HG03025 (cell line): ENCODE measurements around the gene TACR2.

Experiments
- ATAC-seq: cut with Tn5 transposase; IDR thresholded peaks from one replicate; pipeline ENCODE4 v1.9.1; 2021; ENCODE audit warnings: mild to moderate bottlenecking, moderate library complexity; ENCODE audit not compliant: unreplicated experiment, low FRiP score

Gene TACR2

GRCh38 chr10:69405221-69405620 lies 11.5 kb downstream of the TACR2 start:
- no peak for ATAC-seq

GRCh38 chr10:69404786-69405185 lies 11.9 kb downstream of the TACR2 start:
- ATAC-seq: no peak

GRCh38 chr10:69403519-69403918 lies 13.2 kb downstream of the TACR2 start:
- ATAC-seq: no peak

GRCh38 chr10:69403066-69403465 lies 13.7 kb downstream of the TACR2 start:
- no peak for ATAC-seq

- ATAC-seq: no peak
Observed at GRCh38 chr10:69402386-69402785, 14.3 kb downstream of the TACR2 start.

GRCh38 chr10:69401416-69401815 lies 15.3 kb downstream of the TACR2 start:
- ATAC-seq: no peak

GRCh38 chr10:69400936-69401335 lies 15.8 kb downstream of the TACR2 start:
- no peak for ATAC-seq

GRCh38 chr10:69398466-69398865 lies 18.3 kb downstream of the TACR2 start:
- no peak for ATAC-seq

GRCh38 chr10:69397972-69398371 lies 18.7 kb downstream of the TACR2 start:
- no peak for ATAC-seq

GRCh38 chr10:69394020-69394419 lies 22.7 kb downstream of the TACR2 start:
- no peak for ATAC-seq

- ATAC-seq: no peak
Observed at GRCh38 chr10:69392481-69393000, 24.2 kb downstream of the TACR2 start.

- ATAC-seq: no peak
Observed at GRCh38 chr10:69391158-69391557, 25.6 kb downstream of the TACR2 start.

GRCh38 chr10:69389827-69390490 lies 26.8 kb downstream of the TACR2 start:
- no peak for ATAC-seq

GRCh38 chr10:69388488-69388887 lies 28.2 kb downstream of the TACR2 start:
- no peak for ATAC-seq

GRCh38 chr10:69387500-69387899 lies 29.2 kb downstream of the TACR2 start:
- ATAC-seq: no peak

GRCh38 chr10:69385454-69386350 lies 31.0 kb downstream of the TACR2 start:
- no peak for ATAC-seq

- no peak for ATAC-seq
Observed at GRCh38 chr10:69384320-69384719, 32.4 kb downstream of the TACR2 start.

- no peak for ATAC-seq
Observed at GRCh38 chr10:69383558-69383957, 33.2 kb downstream of the TACR2 start.

- ATAC-seq: no peak
Observed at GRCh38 chr10:69382382-69383117, 34.2 kb downstream of the TACR2 start.

- ATAC-seq: no peak
Observed at GRCh38 chr10:69379800-69380199, 36.9 kb downstream of the TACR2 start.

- no peak for ATAC-seq
Observed at GRCh38 chr10:69377933-69378332, 38.8 kb downstream of the TACR2 start.
